PC-9 (cell line): ENCODE data around the gene MYH15.

Source experiments
- EZH2 ChIP-seq: fragments of 200-600 bp; sonication (generic); IDR thresholded peaks from 2 replicates; pipeline ENCODE4 v1.8.0; 2017; ENCODE audit warnings: antibody characterized with exemption, low read depth
- TF ChIP-seq, protein P1 (sequence below): fragments of 200-600 bp; sonication (generic); conservative IDR thresholded peaks from 2 replicates; pipeline ENCODE4 v1.6.1; 2017; ENCODE audit warnings: mixed run types, antibody characterized with exemption, mild to moderate bottlenecking, moderate library complexity

DNA sequence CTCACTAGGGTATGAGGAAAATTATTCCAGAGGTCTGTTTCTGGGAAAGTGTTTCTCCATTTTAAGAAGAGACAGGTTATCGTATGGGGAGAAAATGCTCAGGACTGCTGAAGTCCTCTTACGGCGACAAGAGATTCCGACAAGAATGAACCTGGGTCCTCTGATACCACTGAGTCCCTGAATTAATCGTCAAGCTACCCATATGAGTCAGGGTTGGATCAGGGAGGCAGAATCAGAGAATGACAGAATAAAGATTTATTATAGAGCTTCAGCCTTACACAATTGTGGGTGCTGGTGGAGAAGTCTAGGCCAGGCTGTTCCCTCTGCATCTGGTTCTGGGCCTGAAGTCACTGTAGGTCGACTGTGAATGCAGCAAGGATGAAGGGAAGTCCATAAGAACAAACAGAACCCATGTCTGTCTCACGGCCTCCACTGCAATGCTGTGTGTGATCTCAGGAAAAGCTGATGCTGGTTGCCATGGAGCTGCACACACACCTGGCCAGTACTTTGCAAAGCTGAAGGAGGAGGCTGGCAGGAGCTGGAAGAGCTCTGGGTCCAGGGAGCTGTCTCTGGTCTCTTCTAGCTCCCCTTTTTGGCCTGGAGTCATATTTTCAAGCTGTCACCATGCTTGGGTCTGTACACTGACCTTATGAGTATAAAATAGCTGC lies 130.1 kb downstream of the MYH15 start:
- TF ChIP-seq, protein P1, sequence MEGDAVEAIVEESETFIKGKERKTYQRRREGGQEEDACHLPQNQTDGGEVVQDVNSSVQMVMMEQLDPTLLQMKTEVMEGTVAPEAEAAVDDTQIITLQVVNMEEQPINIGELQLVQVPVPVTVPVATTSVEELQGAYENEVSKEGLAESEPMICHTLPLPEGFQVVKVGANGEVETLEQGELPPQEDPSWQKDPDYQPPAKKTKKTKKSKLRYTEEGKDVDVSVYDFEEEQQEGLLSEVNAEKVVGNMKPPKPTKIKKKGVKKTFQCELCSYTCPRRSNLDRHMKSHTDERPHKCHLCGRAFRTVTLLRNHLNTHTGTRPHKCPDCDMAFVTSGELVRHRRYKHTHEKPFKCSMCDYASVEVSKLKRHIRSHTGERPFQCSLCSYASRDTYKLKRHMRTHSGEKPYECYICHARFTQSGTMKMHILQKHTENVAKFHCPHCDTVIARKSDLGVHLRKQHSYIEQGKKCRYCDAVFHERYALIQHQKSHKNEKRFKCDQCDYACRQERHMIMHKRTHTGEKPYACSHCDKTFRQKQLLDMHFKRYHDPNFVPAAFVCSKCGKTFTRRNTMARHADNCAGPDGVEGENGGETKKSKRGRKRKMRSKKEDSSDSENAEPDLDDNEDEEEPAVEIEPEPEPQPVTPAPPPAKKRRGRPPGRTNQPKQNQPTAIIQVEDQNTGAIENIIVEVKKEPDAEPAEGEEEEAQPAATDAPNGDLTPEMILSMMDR = no peak
- no peak for TF ChIP-seq EZH2
